BE2C (cell line): ENCODE data around the gene FRY.

Experiments
- DNase-seq: peaks from one replicate; pipeline ENCODE4 v3.0.0-alpha.2; 2020
- H3K27me3 ChIP-seq: fragments of 250-450 bp; sonication (Bioruptor Pico); 2 replicates; pipeline ENCODE4 v1.5.1; 2020; ENCODE audit warnings: mild to moderate bottlenecking
- H3K36me3 ChIP-seq: fragments of 250-450 bp; sonication (Bioruptor Pico); 2 replicates; pipeline ENCODE4 v1.5.1; 2020; ENCODE audit warnings: mild to moderate bottlenecking
- H3K4me1 ChIP-seq: fragments of 250-450 bp; sonication (Bioruptor Pico); 2 replicates; pipeline ENCODE4 v1.5.1; 2020
- H3K4me3 ChIP-seq: 2 replicates; pipeline ENCODE4 v1.5.1; 2011; ENCODE audit warnings: low read depth, low read length
- H3K9me3 ChIP-seq: fragments of 250-450 bp; sonication (Bioruptor Pico); 2 replicates; pipeline ENCODE4 v1.5.1; 2020
- CTCF ChIP-seq: IDR thresholded peaks from 2 replicates; pipeline ENCODE4 v1.5.1; 2012; ENCODE audit warnings: mild to moderate bottlenecking, low read depth, low read length

Gene FRY

GRCh38 chr13:32011971-32012370, 19.6 kb upstream of the FRY start:
- no peak for DNase-seq
- H3K9me3 ChIP-seq: no peaks in the 10 kb centered on the region
- H3K4me3 ChIP-seq: no peak overlapping the region
- no peak for TF ChIP-seq CTCF
- H3K27me3 ChIP-seq: no peaks in the 10 kb centered on the region
- H3K4me1 ChIP-seq: no peaks in the 10 kb centered on the region
- no peaks in the 10 kb centered on the region for H3K36me3 ChIP-seq

DNA sequence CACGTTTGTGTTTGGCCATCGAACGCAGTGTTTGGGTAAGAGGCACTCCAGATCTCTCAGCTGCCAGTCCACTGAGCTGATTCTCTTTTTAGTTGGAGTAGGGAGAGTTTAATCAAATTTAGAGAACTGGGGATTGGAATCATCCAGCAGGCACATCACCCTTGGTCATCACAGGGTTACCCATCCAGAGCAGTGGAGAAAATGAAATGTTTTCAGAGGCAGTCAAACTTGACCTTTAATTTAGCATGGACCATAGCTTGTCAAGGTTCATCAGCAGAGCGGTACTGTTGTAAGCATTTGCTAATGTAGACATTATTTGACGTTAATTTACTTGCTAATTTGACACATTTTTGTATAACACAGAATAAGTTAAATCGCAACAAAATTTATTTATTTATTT, 18.4 kb upstream of the FRY start:
- H3K4me3 ChIP-seq: no peak overlapping the region
- no peak for TF ChIP-seq CTCF
- H3K4me1 ChIP-seq: no peaks in the 10 kb centered on the region
- H3K36me3 ChIP-seq: no peaks in the 10 kb centered on the region
- H3K27me3 ChIP-seq: no peaks in the 10 kb centered on the region
- DNase-seq: no peak
- H3K9me3 ChIP-seq: no peaks in the 10 kb centered on the region

DNA sequence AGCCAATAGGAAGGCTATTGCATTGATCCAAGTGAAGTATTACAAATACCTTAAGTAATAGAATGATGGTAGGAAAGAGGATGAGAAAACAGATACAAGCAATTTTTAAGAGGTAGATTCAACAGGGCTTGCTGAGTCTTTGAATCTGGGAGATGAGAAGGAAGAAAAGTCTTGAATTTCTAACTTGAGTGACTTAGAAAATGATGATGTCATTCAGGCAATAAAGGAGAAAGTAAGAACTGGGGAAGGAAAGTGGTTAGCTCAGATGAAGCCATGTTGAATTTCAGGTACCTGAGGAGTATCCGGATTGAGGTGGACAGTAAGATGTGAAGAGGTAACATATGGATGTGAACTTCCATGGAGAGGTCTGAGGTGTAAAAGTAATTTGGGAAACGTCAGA, 15.5 kb upstream of the FRY start:
- Histone ChIP-seq H3K4me1 (no peaks in the 10 kb centered on the region), H3K27me3 (no peaks in the 10 kb centered on the region), H3K36me3 (no peaks in the 10 kb centered on the region), H3K9me3 (no peaks in the 10 kb centered on the region), H3K4me3 (no peak overlapping the region)
- no peak for DNase-seq
- no peak for TF ChIP-seq CTCF

- TF ChIP-seq CTCF: no peak
- Histone ChIP-seq H3K36me3 (no peaks in the 10 kb centered on the region), H3K4me3 (no peak overlapping the region)
Observed at GRCh38 chr13:32016631-32017030, 14.9 kb upstream of the FRY start.

GRCh38 chr13:32017474-32017873, 14.1 kb upstream of the FRY start:
- peaks cover under 1% of the 10 kb centered on the region; the same call in 1 of the 2 replicates for H3K4me1 ChIP-seq
- H3K9me3 ChIP-seq: no peaks in the 10 kb centered on the region
- H3K27me3 ChIP-seq: no peaks in the 10 kb centered on the region
- DNase-seq: no peak
- no peak overlapping the region for H3K4me3 ChIP-seq
- H3K36me3 ChIP-seq: no peaks in the 10 kb centered on the region
- no peak for TF ChIP-seq CTCF

More at GRCh38 chr13:32016631-32017030, 14.9 kb upstream of the FRY start:
- no peak for DNase-seq
- Histone ChIP-seq H3K27me3 (no peaks in the 10 kb centered on the region), H3K9me3 (no peaks in the 10 kb centered on the region), H3K4me1 (no peaks in the 10 kb centered on the region)

- no peaks in the 10 kb centered on the region for H3K9me3 ChIP-seq
- peak; percentile 97 for TF ChIP-seq CTCF
- H3K27me3 ChIP-seq: no peaks in the 10 kb centered on the region
- no peak overlapping the region for H3K4me3 ChIP-seq
- H3K36me3 ChIP-seq: no peaks in the 10 kb centered on the region
- H3K4me1 ChIP-seq: peaks cover 3% of the 10 kb centered on the region; the same call in 1 of the 2 replicates
- DNase-seq: peak; percentile 73
Observed at GRCh38 chr13:32019612-32020233, 11.9 kb upstream of the FRY start.
